HG03521 (cell line): ENCODE measurements around the gene PTPRE.
A peak's percentile ranks its signal among the peaks of the same experiment; 100 is the strongest.

Experiments
- ATAC-seq: cut with Tn5 transposase; IDR thresholded peaks from one replicate; pipeline ENCODE4 v1.9.1; 2021; ENCODE audit warnings: mild to moderate bottlenecking, moderate library complexity; ENCODE audit not compliant: unreplicated experiment

The PTPRE gene

DNA sequence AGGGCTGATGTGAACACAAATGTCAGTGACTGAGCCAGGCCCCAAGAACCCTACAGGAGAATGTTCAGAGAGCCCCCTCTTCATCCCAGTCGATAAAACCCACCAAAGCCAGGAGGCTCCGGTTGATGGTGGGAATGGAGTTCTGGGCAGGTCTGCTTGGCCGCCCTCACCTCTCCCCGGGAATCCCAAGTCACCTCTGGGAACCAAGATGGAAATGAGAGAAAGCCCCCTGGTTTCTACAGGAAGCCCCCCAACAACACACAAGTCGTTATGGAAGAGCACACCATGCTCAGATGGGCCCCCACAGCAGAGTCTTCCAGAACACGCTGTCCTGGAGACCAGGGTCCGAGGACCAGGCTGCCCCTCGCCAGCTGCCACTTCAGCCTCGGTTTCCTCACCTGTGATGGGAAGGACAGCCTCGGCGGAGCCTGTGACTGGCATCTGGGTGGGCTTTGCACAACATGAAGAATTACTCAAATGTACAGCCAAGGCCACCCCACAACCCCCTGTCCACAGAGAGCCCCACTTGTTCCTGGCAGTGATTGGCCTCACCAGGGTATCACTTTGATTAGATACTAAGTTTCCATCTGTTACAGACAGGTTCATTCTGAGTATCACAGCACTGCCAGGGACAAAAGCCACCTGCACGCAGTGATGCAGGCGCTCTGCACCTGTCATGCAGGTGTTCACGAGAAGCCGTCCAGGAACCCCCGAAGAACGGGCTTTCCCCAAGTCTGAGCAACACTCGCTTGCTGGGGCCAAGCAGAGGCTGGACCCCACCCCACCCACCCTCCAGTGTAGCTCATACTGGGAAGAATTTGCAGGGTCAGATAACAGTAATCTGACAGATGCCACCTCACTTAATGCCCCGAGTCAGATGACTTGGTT lies 161.7 kb downstream of the PTPRE start:
- no peak for ATAC-seq

DNA sequence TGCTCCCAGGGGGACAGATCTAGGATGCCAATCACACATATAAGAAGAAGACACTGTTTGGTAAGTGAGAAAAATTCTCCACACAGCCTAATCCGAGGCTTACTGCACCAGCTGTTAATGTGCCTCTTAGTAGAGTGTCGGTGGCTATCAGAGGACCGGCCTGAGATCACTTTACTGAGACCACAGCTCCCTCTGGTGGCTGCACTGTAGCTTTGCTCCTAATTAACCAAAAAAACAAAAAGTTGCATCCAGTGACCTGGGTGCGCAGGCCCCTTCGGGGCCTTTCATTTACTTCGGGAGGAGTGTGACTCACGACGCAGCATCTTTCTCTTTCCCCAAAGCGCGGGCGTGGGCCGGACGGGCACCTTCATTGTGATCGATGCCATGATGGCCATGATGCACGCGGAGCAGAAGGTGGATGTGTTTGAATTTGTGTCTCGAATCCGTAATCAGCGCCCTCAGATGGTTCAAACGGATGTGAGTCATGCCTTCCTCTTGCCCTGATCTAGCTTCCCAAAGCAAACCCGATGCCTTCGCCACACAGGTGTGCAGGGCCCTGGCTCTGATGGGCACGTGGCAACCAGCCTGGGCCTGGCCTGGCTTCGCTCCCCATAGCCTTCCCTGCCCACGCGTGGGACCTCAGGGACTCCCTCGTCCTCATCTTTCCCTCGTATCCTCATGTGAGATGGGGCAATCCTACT lies 162.6 kb downstream of the PTPRE start:
- peak; percentile 44 for ATAC-seq

DNA sequence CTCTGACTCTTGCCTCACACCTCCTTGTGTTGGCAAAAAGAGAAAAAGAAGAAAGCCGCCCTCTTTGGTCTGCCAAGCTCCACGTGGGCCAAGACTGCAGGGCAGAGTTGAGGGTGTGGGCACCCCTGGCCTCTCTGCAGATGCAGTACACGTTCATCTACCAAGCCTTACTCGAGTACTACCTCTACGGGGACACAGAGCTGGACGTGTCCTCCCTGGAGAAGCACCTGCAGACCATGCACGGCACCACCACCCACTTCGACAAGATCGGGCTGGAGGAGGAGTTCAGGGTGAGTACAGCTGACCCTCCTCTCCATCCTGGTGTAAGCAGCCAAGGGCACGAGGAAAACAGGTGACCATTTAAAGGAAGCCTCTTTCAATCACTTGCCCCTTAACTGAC lies 163.3 kb downstream of the PTPRE start:
- ATAC-seq: no peak

DNA sequence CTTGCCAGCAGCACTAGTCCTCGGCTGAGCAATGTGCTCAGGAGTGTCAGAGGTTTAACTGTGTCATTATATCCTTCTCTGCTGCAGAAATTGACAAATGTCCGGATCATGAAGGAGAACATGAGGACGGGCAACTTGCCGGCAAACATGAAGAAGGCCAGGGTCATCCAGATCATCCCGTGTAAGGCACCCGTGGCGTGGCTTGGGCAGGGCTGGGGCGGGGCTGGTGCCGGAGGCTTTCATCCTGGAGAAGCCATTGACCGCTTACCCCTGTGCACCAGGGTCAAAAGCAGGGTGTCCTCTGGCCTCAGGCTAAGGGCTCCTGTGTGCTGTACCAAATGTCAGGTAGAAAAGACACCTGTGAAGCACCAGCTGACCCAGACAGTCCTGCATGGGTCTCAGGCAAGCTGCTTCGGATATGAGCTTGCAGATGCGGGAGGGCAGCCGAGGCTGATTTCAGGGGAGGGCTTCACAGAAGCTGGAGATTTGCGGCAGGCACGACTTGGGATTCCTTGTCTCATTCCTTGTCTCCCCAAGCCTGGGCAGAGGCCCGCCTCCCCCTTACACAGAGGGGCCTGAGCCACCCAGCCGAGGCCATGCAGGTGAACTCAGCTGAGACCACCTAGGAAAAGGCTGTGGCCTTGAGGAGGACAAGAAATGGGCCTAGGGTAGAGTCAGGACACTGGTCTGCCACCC lies 164.0 kb downstream of the PTPRE start:
- no peak for ATAC-seq

DNA sequence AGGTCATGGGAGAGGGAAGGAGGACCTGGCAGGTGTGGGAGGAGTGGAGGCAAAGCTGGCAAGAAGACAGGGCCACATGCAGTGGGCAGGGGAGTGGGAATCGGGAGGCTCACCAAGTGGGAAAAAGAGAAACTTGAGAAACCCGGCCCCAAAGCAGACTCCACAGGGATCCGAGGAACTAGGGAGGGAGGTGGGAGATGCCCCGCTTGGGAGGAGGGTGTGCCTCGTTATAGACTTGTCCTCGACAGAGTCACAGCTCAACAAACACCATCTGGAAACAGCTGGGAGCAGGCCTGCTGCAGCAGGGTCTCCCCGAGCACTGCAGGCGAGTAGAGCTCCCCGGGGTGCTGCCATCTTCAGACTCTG lies 164.5 kb downstream of the PTPRE start:
- ATAC-seq: no peak

DNA sequence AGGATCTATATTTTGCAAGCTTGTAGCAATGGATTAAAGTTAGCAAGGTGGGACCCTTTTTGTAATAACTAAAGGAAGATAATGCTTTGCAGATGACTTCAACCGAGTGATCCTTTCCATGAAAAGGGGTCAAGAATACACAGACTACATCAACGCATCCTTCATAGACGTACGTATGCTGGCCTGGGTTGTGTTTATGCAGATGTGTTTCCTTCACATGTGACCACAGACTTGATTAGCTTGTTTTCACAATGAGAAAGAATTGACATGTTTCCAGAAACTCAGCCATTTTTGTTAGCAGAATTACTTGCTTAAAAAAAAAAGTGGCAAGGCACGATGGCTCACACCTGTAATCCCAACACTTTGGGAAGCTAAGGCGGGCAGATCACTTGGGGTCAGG lies 165.1 kb downstream of the PTPRE start:
- no peak for ATAC-seq

DNA sequence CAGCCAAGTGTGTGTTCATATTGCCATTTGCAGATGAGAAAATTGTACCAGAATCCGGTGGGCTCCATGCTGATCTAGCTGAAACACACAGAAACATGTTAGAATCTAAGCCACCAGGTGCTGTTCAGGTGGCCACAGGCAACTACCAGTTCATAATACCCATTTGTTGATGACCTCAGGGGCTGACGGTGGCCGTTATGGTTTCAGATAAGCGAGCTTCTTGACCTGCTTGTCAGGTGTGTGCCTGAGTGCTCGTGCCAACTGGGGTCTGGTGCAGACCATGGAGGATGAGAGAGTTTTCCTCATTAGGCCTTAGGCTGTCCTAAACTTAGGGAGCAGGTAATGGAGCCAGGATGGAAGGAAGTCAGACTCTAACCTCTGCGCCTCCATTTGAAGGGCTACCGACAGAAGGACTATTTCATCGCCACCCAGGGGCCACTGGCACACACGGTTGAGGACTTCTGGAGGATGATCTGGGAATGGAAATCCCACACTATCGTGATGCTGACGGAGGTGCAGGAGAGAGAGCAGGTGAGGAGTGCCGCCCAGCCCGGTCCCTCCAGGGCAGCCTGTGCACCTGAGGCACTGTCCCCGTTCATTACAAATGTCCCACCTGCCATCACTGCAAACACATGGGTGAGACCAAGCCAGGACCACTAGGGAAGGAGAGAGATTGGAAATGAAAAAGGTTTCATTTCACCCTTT lies 166.2 kb downstream of the PTPRE start:
- ATAC-seq: no peak

DNA sequence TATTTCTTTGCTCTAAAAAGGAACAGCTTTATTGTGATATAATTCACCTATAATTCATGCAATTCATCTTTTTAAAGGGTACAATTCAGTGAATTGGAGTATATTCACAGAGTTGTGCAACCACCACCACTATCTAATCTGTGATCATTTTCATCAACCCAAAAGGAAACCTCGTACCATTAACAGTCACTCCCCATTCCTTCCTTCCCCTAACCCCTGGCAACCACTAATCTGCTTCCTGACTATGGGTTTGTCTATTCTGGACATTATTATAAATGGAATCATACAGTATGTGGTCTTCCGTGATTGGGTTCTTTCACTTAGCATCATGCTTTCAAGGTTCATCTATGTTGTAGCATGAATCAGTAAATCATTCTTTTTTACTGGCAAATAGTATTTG lies 167.0 kb downstream of the PTPRE start:
- no peak for ATAC-seq

DNA sequence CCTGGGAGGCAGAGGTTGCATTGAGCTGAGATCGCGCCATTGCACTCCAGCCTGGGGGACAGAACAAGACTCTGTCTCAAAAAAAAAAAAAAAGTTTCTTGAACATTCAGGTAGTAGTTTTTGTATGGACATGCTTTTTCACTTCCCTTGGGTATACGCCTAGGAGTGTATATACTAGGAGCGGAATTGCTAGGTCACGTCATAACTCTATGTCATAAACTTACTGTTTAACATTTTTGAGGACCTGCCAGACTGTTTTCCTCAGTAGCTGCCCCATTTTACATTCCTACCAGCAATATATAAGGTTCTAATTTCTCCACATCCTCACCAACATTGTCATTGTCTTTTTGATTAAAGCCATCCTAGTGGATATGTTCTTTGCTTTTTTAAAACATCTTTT lies 167.7 kb downstream of the PTPRE start:
- no peak for ATAC-seq

DNA sequence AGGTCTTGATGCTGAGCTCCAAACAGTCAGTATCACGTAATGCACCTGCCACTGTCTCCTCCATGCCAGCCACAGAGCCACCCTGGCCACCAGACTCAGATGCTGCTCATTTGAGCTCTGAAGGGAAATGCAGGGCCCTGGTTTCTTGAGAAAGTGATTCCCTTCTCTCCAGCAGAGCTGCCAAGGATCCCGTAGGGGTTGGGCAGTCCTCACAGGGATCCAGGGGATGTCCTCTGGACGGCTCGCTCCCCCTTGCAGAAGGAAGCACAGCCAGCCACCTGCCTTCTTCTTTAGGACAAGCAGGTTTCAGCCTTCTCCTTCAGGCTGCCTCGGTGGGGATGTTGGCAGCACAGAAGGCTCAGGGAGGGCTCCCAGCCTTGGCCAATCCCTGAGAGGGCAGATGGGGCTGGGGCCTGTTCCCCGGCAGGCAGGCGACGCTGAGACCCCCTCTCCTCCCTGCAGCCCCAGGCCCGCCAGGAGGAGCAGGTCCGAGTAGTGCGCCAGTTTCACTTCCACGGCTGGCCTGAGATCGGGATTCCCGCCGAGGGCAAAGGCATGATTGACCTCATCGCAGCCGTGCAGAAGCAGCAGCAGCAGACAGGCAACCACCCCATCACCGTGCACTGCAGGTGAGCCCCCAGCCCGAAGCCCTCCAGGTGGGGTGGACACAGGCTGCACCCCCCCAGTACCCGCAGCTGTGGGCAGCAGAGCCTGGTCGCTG lies 170.4 kb downstream of the PTPRE start:
- no peak for ATAC-seq

DNA sequence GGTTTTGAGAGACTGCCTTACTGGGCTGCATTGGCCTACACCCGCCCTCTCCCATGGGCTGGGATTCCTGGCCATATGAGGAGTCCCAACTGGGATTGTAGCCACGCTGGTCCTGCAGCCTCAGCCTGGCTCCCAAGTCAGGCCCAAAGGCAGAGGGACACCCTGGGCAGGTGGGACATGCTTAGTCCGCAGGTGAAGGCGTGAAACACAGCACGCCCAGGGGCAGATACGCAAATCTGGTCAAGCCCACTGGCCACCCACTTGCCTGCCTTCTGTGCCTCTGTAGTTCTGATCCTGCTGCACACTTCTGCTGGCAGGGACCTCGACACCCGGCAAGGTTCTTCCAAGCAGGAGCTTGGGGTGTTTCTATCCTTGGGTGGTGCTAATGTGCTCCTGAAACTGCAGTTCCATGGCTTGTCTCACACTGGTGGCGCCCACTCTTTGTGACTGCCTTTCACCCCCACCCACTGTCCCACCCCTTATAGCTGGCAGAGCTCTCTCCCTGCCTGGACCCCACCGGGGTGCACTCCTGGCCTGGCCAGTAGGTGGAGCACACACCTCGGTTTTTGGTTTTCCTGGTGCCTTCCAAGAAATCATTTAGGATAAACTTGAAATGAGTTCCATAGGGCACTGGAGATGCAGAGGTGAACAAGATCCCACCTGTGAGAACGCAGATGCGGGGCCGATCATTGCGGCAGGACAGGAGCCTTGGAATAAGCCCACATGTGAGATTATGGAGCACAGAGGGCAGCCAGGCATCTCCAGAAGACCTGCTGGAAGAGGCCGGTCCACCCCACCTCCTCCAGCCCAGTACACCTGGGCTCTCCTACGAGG lies 171.4 kb downstream of the PTPRE start:
- ATAC-seq: no peak

DNA sequence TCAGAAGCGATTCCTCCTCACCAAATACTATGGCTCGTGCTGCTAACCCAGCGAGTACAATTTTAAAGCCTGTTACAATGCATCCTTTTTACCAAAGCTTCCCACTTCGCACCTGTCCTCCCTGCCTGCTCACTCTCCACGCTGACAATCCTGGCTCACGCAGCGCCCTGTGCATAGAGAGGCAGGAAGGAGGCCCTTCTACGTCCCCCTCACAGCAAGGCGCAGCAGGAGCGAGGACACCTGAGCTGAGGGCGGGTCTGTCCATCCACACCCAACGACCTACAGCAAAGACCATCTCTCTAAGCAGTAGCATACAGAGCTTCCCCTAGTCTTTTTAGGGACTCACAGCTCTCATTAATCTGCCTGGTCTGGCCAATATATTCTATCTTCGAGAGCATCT lies 173.3 kb downstream of the PTPRE start:
- ATAC-seq: no peak

DNA sequence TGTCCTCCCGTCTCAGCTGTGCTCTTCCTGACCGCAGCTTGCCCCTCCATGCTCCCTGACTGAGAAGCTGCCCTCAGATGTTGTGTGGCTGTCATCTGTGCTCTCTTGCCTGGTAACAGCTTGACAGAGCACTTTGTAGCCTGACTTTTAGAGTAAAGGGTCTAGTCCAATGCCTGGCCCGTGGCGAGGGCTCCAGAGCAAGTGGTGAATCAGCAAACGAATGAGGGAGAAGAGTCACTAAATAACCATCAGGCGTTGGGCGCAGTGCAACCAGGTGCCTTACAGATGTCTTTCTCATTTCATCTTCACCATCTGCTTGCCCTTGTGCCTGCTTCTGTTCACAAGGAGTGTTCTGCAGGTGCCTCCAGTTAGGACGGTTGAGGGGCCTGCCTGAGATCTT lies 173.7 kb downstream of the PTPRE start:
- no peak for ATAC-seq

DNA sequence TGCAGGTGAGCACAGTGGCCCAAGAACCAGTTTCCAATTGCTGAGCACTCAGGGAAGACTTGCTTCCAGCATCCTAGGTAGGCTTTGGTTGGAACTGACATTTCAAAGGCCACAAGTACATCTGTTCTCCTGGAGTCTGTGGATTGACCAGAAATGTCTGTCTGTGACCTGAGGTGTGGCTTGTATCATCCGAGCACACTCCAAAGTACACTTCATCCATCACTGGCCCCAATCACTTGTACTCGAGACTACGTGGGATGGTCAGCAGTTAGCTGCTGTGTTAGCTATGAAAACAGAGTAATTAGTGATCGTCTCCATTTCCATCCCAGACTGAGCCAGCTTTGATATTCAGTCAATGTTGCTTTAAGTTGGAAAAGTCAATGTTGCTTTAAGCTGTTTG lies 174.3 kb downstream of the PTPRE start:
- no peak for ATAC-seq

DNA sequence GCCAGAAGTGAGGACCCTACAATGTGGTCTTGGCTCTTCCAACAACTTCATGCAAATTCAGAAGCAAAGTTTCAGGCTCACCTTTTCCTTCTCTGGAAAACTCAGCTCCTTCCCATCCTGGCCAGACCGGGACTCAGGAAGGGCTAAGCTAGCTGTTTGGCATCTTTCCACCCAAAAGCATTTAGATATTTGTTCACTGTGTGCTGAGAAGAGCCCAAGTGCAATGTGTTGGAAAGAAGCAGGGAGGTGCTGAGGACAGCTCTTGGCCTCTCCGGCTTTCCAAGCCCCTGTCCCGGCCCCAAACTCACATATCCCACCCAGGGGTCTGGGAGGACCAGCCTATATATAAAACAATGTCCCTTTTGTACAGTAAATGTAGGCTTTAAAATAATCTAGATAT lies 174.8 kb downstream of the PTPRE start:
- no peak for ATAC-seq

DNA sequence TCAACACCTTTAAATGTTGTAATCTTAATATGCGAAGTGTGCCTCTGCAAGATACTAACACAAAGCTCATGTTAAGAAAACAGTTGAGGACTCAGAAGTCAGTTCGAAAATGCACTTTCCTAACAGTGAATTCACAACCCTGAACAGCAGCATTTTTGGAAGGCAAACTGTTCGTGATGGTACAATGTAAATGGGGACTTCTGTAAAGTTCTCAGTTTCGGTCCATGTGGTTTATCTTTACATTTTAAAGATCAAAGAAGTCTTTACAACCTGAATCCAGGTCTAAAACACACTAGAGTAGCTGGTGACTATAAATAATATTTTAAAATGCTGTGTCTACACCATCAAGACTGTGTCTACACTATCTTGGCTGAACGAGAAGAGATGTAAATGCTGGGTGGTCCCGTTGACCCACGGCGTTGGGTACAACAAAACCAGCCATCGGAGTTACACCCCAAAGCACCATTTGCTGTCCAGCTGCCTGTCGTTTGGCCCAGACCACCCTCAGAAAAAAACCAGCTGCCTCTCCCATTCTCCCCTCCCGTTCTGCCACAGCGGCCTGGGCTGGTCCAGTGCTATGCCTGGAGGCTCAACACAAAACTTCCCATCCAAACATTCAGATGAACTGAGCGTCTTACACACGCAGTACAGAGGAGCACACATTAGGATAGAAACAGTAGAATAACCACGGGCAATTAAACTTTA lies 176.4 kb downstream of the PTPRE start:
- ATAC-seq: no peak

DNA sequence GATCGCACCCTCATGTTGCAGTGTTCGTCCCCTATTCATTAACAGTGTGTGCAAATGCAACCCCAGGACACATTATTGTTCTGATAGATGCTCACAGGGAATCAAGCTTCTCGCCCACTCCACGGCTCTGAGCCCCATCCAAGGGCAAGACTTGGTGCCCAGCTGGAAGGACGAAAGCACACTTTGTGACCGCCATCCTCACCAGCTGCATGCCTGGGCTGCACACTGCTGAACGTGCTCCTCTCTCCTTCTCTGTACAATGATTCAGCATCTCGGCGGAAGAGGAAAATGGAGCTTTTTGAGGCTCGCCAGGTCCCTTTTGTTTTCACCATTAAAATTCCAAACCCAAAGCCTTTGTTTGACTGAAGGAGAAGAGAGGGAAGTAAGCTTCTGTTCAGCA lies 177.5 kb downstream of the PTPRE start:
- ATAC-seq: no peak

DNA sequence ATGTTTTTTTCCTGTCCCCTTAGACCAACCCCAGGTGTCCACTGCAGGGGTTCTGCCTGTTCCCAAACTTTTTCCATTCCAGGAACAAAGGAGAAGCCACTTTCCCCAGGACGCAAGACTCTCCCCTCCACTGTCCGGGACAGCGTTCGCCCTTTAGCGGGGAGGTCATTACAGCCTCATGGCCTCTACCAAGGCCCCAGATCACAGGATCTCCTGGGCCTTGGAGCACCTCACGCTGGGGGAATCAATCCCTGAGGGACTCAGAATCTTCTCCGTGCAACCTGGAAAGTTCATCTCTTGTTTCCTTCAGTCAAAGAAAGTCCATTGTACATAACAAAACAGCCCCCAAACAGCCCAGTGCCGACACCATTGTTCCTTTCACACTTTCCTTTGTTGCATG lies 178.1 kb downstream of the PTPRE start:
- no peak for ATAC-seq
